Neural cell (in vitro differentiated cells): ENCODE data around the gene MEFV. TPM values are rescaled to one million over a fixed set of nuclear protein-coding genes. Genes with fewer than 3 reads are reported as not detected.

Experiments
- H2AFZ ChIP-seq: fragments of 200-600, 300-800 bp; sonication (generic), shearing (Covaris generic); 2 replicates; pipeline ENCODE4 v1.6.0; 2014; ENCODE audit warnings: low read depth, mild to moderate bottlenecking, antibody characterized with exemption, low read length, moderate library complexity
- H3F3A ChIP-seq: fragments of 200-600 bp; shearing (Covaris generic); 2 replicates; pipeline ENCODE4 v1.6.1; 2016; ENCODE audit warnings: mild to moderate bottlenecking, moderate library complexity, mixed read lengths, antibody characterized with exemption, low read length; ENCODE audit not compliant: insufficient read depth, poor library complexity, severe bottlenecking
- H3K27ac ChIP-seq: fragments of 200-600, 300-800 bp; sonication (generic), shearing (Covaris generic); 2 replicates; pipeline ENCODE4 v1.5.1; 2014; ENCODE audit warnings: mild to moderate bottlenecking, low read length, moderate library complexity
- H3K27me3 ChIP-seq: fragments of 300-800, 200-600 bp; sonication (generic), shearing (Covaris generic); 2 replicates; pipeline ENCODE4 v1.6.0; 2014; ENCODE audit warnings: mild to moderate bottlenecking, low read depth, low read length, moderate library complexity; ENCODE audit not compliant: insufficient read depth
- H3K36me3 ChIP-seq: fragments of 300-800, 200-600 bp; sonication (generic), shearing (Covaris generic); 2 replicates; pipeline ENCODE4 v1.5.1; 2014; ENCODE audit warnings: mild to moderate bottlenecking, antibody characterized with exemption, low read length, moderate library complexity; ENCODE audit not compliant: insufficient read depth
- H3K4me2 ChIP-seq: fragments of 300-800, 200-600 bp; sonication (generic), shearing (Covaris generic); 2 replicates; pipeline ENCODE4 v1.6.0; 2014; ENCODE audit warnings: mild to moderate bottlenecking, low read length
- H3K4me3 ChIP-seq: fragments of 300-800, 200-600 bp; sonication (generic), shearing (Covaris generic); 2 replicates; pipeline ENCODE4 v1.5.1; 2014; ENCODE audit warnings: mild to moderate bottlenecking, low read length, moderate library complexity
- H3K79me2 ChIP-seq: fragments of 200-600 bp; shearing (Covaris generic); replicated peaks from 2 replicates; pipeline ENCODE4 v1.6.0; 2014; ENCODE audit warnings: mild to moderate bottlenecking, low read length, moderate library complexity; ENCODE audit not compliant: insufficient read depth
- H3K9ac ChIP-seq: fragments of 300-800, 200-600 bp; sonication (generic), shearing (Covaris generic); 2 replicates; pipeline ENCODE4 v1.6.1; 2016; ENCODE audit warnings: mild to moderate bottlenecking, low read length, mixed read lengths
- H3K9me2 ChIP-seq: fragments of 200-600 bp; shearing (Covaris generic); 2 replicates; pipeline ENCODE4 v1.6.1; 2016; ENCODE audit warnings: mild to moderate bottlenecking, low read length, mixed read lengths; ENCODE audit not compliant: insufficient read depth
- H3K9me3 ChIP-seq: fragments of 200-600, 300-800 bp; sonication (generic), shearing (Covaris generic); 2 replicates; pipeline ENCODE4 v1.6.1; 2016; ENCODE audit warnings: mild to moderate bottlenecking, mixed run types, low read length, moderate library complexity, mixed read lengths
- H4K20me1 ChIP-seq: fragments of 200-600 bp; shearing (Covaris generic); 2 replicates; pipeline ENCODE4 v1.6.1; 2016; ENCODE audit warnings: mild to moderate bottlenecking, mixed run types; ENCODE audit not compliant: insufficient read depth
- EP300 ChIP-seq: fragments of 450-650 bp; conservative IDR thresholded peaks from 2 replicates; pipeline ENCODE4 v1.6.1; 2014; ENCODE audit warnings: antibody characterized with exemption, mild to moderate bottlenecking, moderate library complexity; ENCODE audit not compliant: poor library complexity, severe bottlenecking
- EZH2 ChIP-seq: fragments of 200-600, 300-800 bp; shearing (Covaris generic), sonication (generic); IDR thresholded peaks from 2 replicates; pipeline ENCODE4 v1.6.1; 2014; ENCODE audit warnings: antibody characterized with exemption, low read length, borderline replicate concordance, mild to moderate bottlenecking; ENCODE audit not compliant: insufficient read depth, poor library complexity, severe bottlenecking
- MXI1 ChIP-seq: fragments of 450-650 bp; conservative IDR thresholded peaks from 2 replicates; pipeline ENCODE4 v1.6.1; 2014; ENCODE audit warnings: antibody characterized with exemption, mild to moderate bottlenecking; ENCODE audit not compliant: poor library complexity, severe bottlenecking
- POLR2AphosphoS5 ChIP-seq: IDR thresholded peaks from 2 replicates; pipeline ENCODE4 v1.6.1; 2012
- RAD21 ChIP-seq: fragments of 450-650 bp; conservative IDR thresholded peaks from 2 replicates; pipeline ENCODE4 v1.6.1; 2014; ENCODE audit warnings: antibody characterized with exemption, mild to moderate bottlenecking, moderate library complexity
- SMC3 ChIP-seq: fragments of 450-650 bp; conservative IDR thresholded peaks from 2 replicates; pipeline ENCODE4 v1.6.1; 2014; ENCODE audit warnings: antibody characterized with exemption, mild to moderate bottlenecking, moderate library complexity; ENCODE audit not compliant: poor library complexity
- TAF1 ChIP-seq: IDR thresholded peaks from 2 replicates; pipeline ENCODE4 v1.6.1; 2012; ENCODE audit warnings: low read depth
- polyA minus RNA-seq: library from RNA; depleted of rRNA, polyadenylated mRNA; stranded (reverse); fragments of >200 nt; gene quantifications from 2 replicates; pipeline ENCODE4 v1.2.3, GENCODE V29; 2014
- polyA plus RNA-seq: library from polyadenylated mRNA; depleted of rRNA; stranded (reverse); fragments of >200 nt; gene quantifications from 2 replicates; pipeline ENCODE4 v1.2.3, GENCODE V29; 2014
- TF ChIP-seq, protein P1 (sequence below): IDR thresholded peaks from 2 replicates; pipeline ENCODE4 v1.6.1; 2012; ENCODE audit warnings: borderline replicate concordance
- TF ChIP-seq, protein P2 (sequence below): fragments of 450-650 bp; IDR thresholded peaks from 2 replicates; pipeline ENCODE4 v1.5.1; 2014; ENCODE audit warnings: antibody characterized with exemption, mild to moderate bottlenecking, moderate library complexity; ENCODE audit not compliant: poor library complexity, severe bottlenecking

MEFV gene, protein sequence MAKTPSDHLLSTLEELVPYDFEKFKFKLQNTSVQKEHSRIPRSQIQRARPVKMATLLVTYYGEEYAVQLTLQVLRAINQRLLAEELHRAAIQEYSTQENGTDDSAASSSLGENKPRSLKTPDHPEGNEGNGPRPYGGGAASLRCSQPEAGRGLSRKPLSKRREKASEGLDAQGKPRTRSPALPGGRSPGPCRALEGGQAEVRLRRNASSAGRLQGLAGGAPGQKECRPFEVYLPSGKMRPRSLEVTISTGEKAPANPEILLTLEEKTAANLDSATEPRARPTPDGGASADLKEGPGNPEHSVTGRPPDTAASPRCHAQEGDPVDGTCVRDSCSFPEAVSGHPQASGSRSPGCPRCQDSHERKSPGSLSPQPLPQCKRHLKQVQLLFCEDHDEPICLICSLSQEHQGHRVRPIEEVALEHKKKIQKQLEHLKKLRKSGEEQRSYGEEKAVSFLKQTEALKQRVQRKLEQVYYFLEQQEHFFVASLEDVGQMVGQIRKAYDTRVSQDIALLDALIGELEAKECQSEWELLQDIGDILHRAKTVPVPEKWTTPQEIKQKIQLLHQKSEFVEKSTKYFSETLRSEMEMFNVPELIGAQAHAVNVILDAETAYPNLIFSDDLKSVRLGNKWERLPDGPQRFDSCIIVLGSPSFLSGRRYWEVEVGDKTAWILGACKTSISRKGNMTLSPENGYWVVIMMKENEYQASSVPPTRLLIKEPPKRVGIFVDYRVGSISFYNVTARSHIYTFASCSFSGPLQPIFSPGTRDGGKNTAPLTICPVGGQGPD
- polyA plus RNA-seq (not detected in 2 replicates), polyA minus RNA-seq (not detected in 2 replicates)

DNA sequence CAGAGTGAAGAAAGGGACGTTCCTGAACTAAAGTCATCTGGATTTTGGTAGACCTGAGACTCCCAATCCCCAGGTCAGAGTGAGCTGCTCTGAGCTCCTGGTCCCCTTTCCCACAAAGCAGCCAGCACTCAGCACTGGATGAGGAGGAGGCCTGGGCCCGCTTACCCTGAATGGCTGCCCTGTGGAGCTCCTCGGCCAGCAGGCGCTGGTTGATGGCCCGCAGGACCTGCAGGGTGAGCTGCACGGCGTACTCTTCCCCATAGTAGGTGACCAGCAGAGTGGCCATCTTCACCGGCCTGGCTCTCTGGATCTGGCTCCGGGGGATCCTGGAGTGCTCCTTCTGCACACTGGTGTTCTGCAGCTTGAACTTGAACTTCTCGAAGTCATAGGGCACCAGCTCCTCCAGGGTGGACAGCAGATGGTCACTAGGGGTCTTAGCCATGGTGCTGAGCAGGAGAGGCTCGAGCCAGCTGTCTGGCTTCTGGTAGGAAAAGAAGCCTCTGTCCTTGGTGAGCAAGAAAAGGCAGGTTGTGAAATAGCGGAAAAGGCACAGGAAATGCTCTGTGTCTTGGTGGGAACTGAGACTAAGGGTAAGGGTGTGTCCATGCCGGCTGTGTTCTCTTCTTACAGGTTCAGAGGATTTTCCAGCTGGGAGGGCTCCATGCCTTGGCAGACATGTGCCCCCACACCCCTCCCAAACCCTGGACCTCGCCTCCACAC, at the start of gene MEFV:
MEFV (minus strand) TSS at position 488 of the 720 bp plus-strand sequence; CDS start at position 442, 46 bp downstream.
- H3K36me3 ChIP-seq: no peaks in the 10 kb centered on the region
- H3K27me3 ChIP-seq: no peaks in the 10 kb centered on the region
- H3K9me2 ChIP-seq: no peaks in the 10 kb centered on the region
- H3K27ac ChIP-seq: no peak within 1 kb of the TSS
- H3K9me3 ChIP-seq: no peaks in the 10 kb centered on the region
- no peak within 1 kb of the TSS for H2AFZ ChIP-seq
- no peak within 1 kb of the TSS for H3K9ac ChIP-seq
- H3K4me2 ChIP-seq: no peak within 1 kb of the TSS
- H3F3A ChIP-seq: no peaks in the 10 kb centered on the region
- TF ChIP-seq EP300 (no peak), POLR2AphosphoS5 (no peak), MXI1 (no peak), EZH2 (no peak), SMC3 (no peak), RAD21 (no peak), TAF1 (no peak)
- TF ChIP-seq, protein P1, sequence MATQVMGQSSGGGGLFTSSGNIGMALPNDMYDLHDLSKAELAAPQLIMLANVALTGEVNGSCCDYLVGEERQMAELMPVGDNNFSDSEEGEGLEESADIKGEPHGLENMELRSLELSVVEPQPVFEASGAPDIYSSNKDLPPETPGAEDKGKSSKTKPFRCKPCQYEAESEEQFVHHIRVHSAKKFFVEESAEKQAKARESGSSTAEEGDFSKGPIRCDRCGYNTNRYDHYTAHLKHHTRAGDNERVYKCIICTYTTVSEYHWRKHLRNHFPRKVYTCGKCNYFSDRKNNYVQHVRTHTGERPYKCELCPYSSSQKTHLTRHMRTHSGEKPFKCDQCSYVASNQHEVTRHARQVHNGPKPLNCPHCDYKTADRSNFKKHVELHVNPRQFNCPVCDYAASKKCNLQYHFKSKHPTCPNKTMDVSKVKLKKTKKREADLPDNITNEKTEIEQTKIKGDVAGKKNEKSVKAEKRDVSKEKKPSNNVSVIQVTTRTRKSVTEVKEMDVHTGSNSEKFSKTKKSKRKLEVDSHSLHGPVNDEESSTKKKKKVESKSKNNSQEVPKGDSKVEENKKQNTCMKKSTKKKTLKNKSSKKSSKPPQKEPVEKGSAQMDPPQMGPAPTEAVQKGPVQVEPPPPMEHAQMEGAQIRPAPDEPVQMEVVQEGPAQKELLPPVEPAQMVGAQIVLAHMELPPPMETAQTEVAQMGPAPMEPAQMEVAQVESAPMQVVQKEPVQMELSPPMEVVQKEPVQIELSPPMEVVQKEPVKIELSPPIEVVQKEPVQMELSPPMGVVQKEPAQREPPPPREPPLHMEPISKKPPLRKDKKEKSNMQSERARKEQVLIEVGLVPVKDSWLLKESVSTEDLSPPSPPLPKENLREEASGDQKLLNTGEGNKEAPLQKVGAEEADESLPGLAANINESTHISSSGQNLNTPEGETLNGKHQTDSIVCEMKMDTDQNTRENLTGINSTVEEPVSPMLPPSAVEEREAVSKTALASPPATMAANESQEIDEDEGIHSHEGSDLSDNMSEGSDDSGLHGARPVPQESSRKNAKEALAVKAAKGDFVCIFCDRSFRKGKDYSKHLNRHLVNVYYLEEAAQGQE: no peak
- TF ChIP-seq, protein P2, sequence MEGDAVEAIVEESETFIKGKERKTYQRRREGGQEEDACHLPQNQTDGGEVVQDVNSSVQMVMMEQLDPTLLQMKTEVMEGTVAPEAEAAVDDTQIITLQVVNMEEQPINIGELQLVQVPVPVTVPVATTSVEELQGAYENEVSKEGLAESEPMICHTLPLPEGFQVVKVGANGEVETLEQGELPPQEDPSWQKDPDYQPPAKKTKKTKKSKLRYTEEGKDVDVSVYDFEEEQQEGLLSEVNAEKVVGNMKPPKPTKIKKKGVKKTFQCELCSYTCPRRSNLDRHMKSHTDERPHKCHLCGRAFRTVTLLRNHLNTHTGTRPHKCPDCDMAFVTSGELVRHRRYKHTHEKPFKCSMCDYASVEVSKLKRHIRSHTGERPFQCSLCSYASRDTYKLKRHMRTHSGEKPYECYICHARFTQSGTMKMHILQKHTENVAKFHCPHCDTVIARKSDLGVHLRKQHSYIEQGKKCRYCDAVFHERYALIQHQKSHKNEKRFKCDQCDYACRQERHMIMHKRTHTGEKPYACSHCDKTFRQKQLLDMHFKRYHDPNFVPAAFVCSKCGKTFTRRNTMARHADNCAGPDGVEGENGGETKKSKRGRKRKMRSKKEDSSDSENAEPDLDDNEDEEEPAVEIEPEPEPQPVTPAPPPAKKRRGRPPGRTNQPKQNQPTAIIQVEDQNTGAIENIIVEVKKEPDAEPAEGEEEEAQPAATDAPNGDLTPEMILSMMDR: no peak
- no peak within 1 kb of the TSS for H3K4me3 ChIP-seq
- no peaks in the 10 kb centered on the region for H4K20me1 ChIP-seq
- H3K79me2 ChIP-seq: no peaks in the 10 kb centered on the region

DNA sequence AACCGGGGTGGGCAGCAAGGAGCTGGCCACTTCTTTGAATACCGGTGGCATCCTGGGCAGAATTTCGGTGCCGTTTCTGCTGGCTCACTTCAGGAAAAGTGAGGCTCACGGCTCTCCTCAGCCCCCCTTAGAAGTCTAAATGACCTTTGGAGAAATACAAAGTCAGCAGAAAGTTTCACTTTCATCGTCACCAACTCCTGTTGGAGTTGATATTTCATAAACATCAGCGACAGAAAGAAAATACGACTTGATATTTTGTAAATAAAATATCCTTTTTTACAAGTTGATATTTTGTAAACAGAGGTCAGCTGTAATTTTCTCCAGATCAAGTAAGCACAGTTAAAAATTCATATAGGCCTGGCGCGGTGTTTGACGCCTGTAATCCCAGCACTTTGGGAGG, 49.6 kb upstream of the MEFV start:
- Histone ChIP-seq H3K4me2 (peak overlapping the region; percentile 65), H3K79me2 (peaks cover 20% of the 10 kb centered on the region), H4K20me1 (no peaks in the 10 kb centered on the region), H3K27ac (peak overlapping the region; percentile 93), H2AFZ (peak overlapping the region; percentile 90), H3K27me3 (no peaks in the 10 kb centered on the region), H3K9me2 (no peaks in the 10 kb centered on the region), H3K36me3 (peaks cover 11% of the 10 kb centered on the region), H3K9me3 (peaks cover 8% of the 10 kb centered on the region), H3F3A (no peaks in the 10 kb centered on the region), H3K4me3 (peak overlapping the region; percentile 93), H3K9ac (peak overlapping the region; percentile 90)
- TF ChIP-seq EP300: no peak
